ENCODE results near the gene RAP2C. TPM values are rescaled to one million over a fixed set of nuclear protein-coding genes. Genes with fewer than 3 reads are reported as not detected.

The RAP2C gene
- total RNA-seq, 1 donor: 24.6 TPM

DNA sequence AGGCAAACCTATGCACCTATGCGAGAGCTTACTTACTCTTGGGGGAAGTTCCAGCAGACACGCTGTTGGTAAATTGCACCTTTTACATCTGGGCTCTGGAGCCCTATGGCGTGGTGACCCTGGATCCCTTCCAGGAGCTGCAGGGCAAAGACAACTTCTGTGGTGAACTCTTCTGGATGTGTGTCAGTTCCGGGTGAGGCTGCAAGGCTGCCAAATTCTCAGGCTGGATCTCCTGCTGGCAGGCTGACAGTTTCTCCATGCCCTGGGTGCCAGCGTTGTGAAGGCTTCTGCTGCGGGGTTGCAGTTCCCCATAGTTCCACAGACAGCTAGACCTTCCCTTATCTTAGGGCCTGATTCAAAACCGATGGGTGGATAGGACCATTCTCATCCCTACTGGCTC is 37.9 kb downstream of the RAP2C start:
- no peaks in the 10 kb centered on the region for H3K36me3 ChIP-seq (ENCODE audit: insufficient read depth, low read length)
- H3K4me2 ChIP-seq (ENCODE audit: insufficient read depth, low read length): no peak overlapping the region
- no peaks in the 10 kb centered on the region for H4K20me1 ChIP-seq (ENCODE audit: insufficient read depth, low read length)
- no peak for DNase-seq (ENCODE audit: insufficient read length, low spot score, missing footprints)
- no peaks in the 10 kb centered on the region for H3K4me1 ChIP-seq (ENCODE audit: insufficient read depth, low read length)
- no peak overlapping the region for H3K27ac ChIP-seq (ENCODE audit: low read depth, low read length)
- peaks cover 13% of the 10 kb centered on the region for H3K27me3 ChIP-seq (ENCODE audit: insufficient read depth, low read length)
- no peaks in the 10 kb centered on the region for H3K79me2 ChIP-seq (ENCODE audit: insufficient read depth, low read length)
- TF ChIP-seq, protein P1, sequence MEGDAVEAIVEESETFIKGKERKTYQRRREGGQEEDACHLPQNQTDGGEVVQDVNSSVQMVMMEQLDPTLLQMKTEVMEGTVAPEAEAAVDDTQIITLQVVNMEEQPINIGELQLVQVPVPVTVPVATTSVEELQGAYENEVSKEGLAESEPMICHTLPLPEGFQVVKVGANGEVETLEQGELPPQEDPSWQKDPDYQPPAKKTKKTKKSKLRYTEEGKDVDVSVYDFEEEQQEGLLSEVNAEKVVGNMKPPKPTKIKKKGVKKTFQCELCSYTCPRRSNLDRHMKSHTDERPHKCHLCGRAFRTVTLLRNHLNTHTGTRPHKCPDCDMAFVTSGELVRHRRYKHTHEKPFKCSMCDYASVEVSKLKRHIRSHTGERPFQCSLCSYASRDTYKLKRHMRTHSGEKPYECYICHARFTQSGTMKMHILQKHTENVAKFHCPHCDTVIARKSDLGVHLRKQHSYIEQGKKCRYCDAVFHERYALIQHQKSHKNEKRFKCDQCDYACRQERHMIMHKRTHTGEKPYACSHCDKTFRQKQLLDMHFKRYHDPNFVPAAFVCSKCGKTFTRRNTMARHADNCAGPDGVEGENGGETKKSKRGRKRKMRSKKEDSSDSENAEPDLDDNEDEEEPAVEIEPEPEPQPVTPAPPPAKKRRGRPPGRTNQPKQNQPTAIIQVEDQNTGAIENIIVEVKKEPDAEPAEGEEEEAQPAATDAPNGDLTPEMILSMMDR (IDR thresholded peaks at IDR 0.05; ENCODE audit: extremely low read depth, low read depth, low read length): no peak
- no peak overlapping the region for H3K4me3 ChIP-seq (ENCODE audit: insufficient read depth, low read length)
- no peak overlapping the region for H2AFZ ChIP-seq (ENCODE audit: low read length)
- H3K9me3 ChIP-seq (ENCODE audit: low read depth, low read length): no peaks in the 10 kb centered on the region

DNA sequence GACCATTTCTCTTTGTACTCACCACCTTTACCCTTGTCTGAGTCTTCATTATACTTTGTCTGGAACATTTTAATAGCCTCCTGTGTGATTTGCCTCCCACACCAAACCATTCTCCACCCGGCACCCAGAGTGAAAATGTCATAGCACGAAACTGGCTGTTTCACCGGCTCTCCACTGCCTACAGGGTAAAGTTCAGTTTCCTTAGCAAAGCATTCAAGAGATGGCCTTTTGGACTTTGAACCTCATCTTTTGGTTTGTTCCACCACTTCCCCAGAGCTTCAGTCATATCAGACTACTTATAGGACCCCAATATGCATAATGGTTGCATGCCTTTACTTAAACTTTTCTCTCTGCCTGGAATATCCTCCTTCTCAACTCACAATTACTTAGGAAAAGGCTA is 38.3 kb downstream of the RAP2C start:
- no peak for DNase-seq (ENCODE audit: insufficient read length, low spot score, missing footprints)
- H3K36me3 ChIP-seq (ENCODE audit: insufficient read depth, low read length): no peaks in the 10 kb centered on the region
- TF ChIP-seq, protein P1 (IDR thresholded peaks at IDR 0.05; ENCODE audit: extremely low read depth, low read depth, low read length): no peak
- no peaks in the 10 kb centered on the region for H3K79me2 ChIP-seq (ENCODE audit: insufficient read depth, low read length)
- H3K27ac ChIP-seq (ENCODE audit: low read depth, low read length): no peak overlapping the region
- H4K20me1 ChIP-seq (ENCODE audit: insufficient read depth, low read length): no peaks in the 10 kb centered on the region
- H3K4me3 ChIP-seq (ENCODE audit: insufficient read depth, low read length): no peak overlapping the region
- H3K27me3 ChIP-seq (ENCODE audit: insufficient read depth, low read length): peaks cover 15% of the 10 kb centered on the region
- no peaks in the 10 kb centered on the region for H3K4me1 ChIP-seq (ENCODE audit: insufficient read depth, low read length)
- no peaks in the 10 kb centered on the region for H3K9me3 ChIP-seq (ENCODE audit: low read depth, low read length)
- H3K4me2 ChIP-seq (ENCODE audit: insufficient read depth, low read length): no peak overlapping the region
- no peak overlapping the region for H2AFZ ChIP-seq (ENCODE audit: low read length)

DNA sequence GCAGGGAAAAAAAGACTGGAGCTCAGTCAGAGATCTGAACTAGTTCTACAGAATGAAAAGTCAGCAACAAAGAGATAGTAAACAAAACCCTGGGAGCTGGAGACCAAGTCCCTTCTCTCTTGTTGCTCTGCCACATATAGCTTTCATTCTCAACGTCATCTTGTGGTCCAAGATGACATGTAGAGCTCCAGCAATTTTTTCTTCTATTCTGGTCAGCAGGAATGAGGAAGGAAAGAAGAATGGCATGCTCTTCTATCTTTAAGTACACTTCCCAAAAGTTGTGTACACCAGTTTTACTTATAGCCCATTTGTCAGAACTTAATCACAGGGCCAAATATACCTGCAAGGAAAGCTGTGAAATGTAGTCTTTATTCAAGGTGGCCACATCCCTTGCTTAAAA is 45.6 kb downstream of the RAP2C start:
- H3K36me3 ChIP-seq (ENCODE audit: insufficient read depth, low read length): no peaks in the 10 kb centered on the region
- H3K79me2 ChIP-seq (ENCODE audit: insufficient read depth, low read length): no peaks in the 10 kb centered on the region
- H3K4me1 ChIP-seq (ENCODE audit: insufficient read depth, low read length): no peaks in the 10 kb centered on the region
- no peaks in the 10 kb centered on the region for H3K9me3 ChIP-seq (ENCODE audit: low read depth, low read length)
- H4K20me1 ChIP-seq (ENCODE audit: insufficient read depth, low read length): no peaks in the 10 kb centered on the region
- no peak overlapping the region for H3K4me2 ChIP-seq (ENCODE audit: insufficient read depth, low read length)
- H2AFZ ChIP-seq (ENCODE audit: low read length): no peak overlapping the region
- H3K27ac ChIP-seq (ENCODE audit: low read depth, low read length): no peak overlapping the region
- TF ChIP-seq, protein P1 (IDR thresholded peaks at IDR 0.05; ENCODE audit: extremely low read depth, low read depth, low read length): no peak
- DNase-seq (ENCODE audit: insufficient read length, low spot score, missing footprints): no peak
- H3K27me3 ChIP-seq (ENCODE audit: insufficient read depth, low read length): peaks cover 21% of the 10 kb centered on the region
- H3K4me3 ChIP-seq (ENCODE audit: insufficient read depth, low read length): no peak overlapping the region

DNA sequence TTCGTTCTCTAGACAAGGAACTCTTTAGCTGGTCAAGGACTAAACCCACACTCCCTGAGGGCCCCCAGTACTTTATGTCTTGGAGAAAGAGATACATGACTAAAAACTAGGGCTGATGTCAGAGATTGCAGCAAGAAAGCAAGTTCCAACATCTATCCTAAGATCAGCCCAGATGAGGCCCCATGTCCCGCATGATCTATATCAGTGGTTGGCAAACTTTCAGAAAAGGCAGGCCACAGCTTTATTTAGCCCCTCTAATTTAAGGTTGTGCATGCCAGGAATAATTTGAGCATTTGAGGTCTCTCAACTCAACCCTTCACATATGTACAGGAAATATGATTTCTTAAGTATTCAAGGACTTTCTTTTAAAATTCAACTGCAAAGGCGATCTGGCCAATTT is 47.4 kb downstream of the RAP2C start:
- no peaks in the 10 kb centered on the region for H3K4me1 ChIP-seq (ENCODE audit: insufficient read depth, low read length)
- H3K27ac ChIP-seq (ENCODE audit: low read depth, low read length): no peak overlapping the region
- no peaks in the 10 kb centered on the region for H3K79me2 ChIP-seq (ENCODE audit: insufficient read depth, low read length)
- TF ChIP-seq, protein P1 (IDR thresholded peaks at IDR 0.05; ENCODE audit: extremely low read depth, low read depth, low read length): no peak
- H3K9me3 ChIP-seq (ENCODE audit: low read depth, low read length): no peaks in the 10 kb centered on the region
- H3K36me3 ChIP-seq (ENCODE audit: insufficient read depth, low read length): no peaks in the 10 kb centered on the region
- no peaks in the 10 kb centered on the region for H4K20me1 ChIP-seq (ENCODE audit: insufficient read depth, low read length)
- no peak for DNase-seq (ENCODE audit: insufficient read length, low spot score, missing footprints)
- H3K4me3 ChIP-seq (ENCODE audit: insufficient read depth, low read length): no peak overlapping the region
- no peak overlapping the region for H3K4me2 ChIP-seq (ENCODE audit: insufficient read depth, low read length)
- peaks cover 17% of the 10 kb centered on the region for H3K27me3 ChIP-seq (ENCODE audit: insufficient read depth, low read length)
- no peak overlapping the region for H2AFZ ChIP-seq (ENCODE audit: low read length)

All from osteoblast (primary cell).